OCI-LY7 (cell line): Measurements from ENCODE around the gene ZNF239.

Experiments
- EZH2phosphoT487 ChIP-seq: fragments of 200-600 bp; sonication (generic); IDR thresholded peaks from 2 replicates; pipeline ENCODE4 v1.6.1; 2018; ENCODE audit warnings: low read depth, borderline replicate concordance, mild to moderate bottlenecking, mixed run types, antibody characterized with exemption, low read length, moderate library complexity, mixed read lengths
- TF ChIP-seq, protein P1 (sequence below): fragments of 200-600 bp; sonication (generic); conservative IDR thresholded peaks from 2 replicates; pipeline ENCODE4 v1.5.1; 2014; ENCODE audit warnings: mild to moderate bottlenecking, antibody characterized with exemption, low read length, moderate library complexity, mixed read lengths

GRCh38 chr10:43573250-43574000 lies 991 bp downstream of the ZNF239 start:
- TF ChIP-seq, protein P1, sequence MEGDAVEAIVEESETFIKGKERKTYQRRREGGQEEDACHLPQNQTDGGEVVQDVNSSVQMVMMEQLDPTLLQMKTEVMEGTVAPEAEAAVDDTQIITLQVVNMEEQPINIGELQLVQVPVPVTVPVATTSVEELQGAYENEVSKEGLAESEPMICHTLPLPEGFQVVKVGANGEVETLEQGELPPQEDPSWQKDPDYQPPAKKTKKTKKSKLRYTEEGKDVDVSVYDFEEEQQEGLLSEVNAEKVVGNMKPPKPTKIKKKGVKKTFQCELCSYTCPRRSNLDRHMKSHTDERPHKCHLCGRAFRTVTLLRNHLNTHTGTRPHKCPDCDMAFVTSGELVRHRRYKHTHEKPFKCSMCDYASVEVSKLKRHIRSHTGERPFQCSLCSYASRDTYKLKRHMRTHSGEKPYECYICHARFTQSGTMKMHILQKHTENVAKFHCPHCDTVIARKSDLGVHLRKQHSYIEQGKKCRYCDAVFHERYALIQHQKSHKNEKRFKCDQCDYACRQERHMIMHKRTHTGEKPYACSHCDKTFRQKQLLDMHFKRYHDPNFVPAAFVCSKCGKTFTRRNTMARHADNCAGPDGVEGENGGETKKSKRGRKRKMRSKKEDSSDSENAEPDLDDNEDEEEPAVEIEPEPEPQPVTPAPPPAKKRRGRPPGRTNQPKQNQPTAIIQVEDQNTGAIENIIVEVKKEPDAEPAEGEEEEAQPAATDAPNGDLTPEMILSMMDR, result no peak
- no peak for TF ChIP-seq EZH2phosphoT487
